ENCODE results near the gene GPR137C. TPM values are rescaled to one million over a fixed set of nuclear protein-coding genes. Genes with fewer than 3 reads are reported as not detected.

GPR137C gene
- total RNA-seq, 5 donors from 2014 or later (not counting 1 experiment from before 2014, with no cell fraction given) = 0.13 to 0.33 (median 0.15) TPM; not detected in 2

Other genes starting within 250 kb of the GPR137C start
- 10 to 100 TPM; 38.8 to 68.0 (median 54.7) TPM for gene PTGER2, start 238.5 kb upstream of the GPR137C start, total RNA-seq
- gene TXNDC16, start 331 bp upstream of the GPR137C start, total RNA-seq = 10 to 100 TPM in 1 of 5 donors, 1 to 10 TPM in 4; 6.0 to 12.4 (median 9.0) TPM
- gene ERO1A, start 142.7 kb downstream of the GPR137C start, total RNA-seq = 10 to 100 TPM; 62.7 to 97.3 (median 91.3) TPM
- 100 to 1,000 TPM in 2 of 5 donors, 10 to 100 TPM in 3; 71.4 to 103 (median 74.9) TPM for gene PSMC6, start 154.4 kb downstream of the GPR137C start, total RNA-seq
- 10 to 100 TPM; 29.6 to 40.0 (median 36.9) TPM for gene STYX, start 177.3 kb downstream of the GPR137C start, total RNA-seq
- gene GNPNAT1, start 238.8 kb downstream of the GPR137C start, total RNA-seq = 10 to 100 TPM in 1 of 5 donors, 1 to 10 TPM in 4; 6.9 to 10.7 (median 8.9) TPM